ENCODE measurements around the gene ZBTB21. TPM values are rescaled to one million over a fixed set of nuclear protein-coding genes. Genes with fewer than 3 reads are reported as not detected.
"Not testable (repeated sequence)": the region's sequence is repeated elsewhere in the genome, so short reads cannot be mapped to it uniquely, and the experiment has no call there.

The ZBTB21 gene
- polyA plus RNA-seq, 1 of the 3 experiments (the other 2 are of a cell fraction) = 2.9 TPM

GRCh38 chr21:41995577-41995976 lies 14.6 kb downstream of the ZBTB21 start (continued):
- TF ChIP-seq FOSL2 (IDR thresholded peaks at IDR 0.05; ENCODE audit: borderline replicate concordance, low read depth) (no peak), EP300 (IDR thresholded peaks at IDR 0.05; ENCODE audit: borderline replicate concordance in 1 of 2, low read depth in 1 of 2, low read length in 1 of 2) (no peak), FOXM1 (IDR thresholded peaks at IDR 0.05; ENCODE audit: low read depth) (no peak), SMC3 (IDR thresholded peaks at IDR 0.05; ENCODE audit: low read depth, low read length) (no peak)

- H2AFZ ChIP-seq (ENCODE audit: low read depth); H3K79me2 ChIP-seq (ENCODE audit: insufficient read depth); DNase-seq; H3K27me3 ChIP-seq (ENCODE audit: insufficient read depth); H4K20me1 ChIP-seq (ENCODE audit: insufficient read depth); H3K9me3 ChIP-seq; POLR2A ChIA-PET; H3K4me2 ChIP-seq; H3K9me2 ChIP-seq; H3K9ac ChIP-seq; H3K4me3 ChIP-seq (ENCODE audit: low read depth in 2 of 2, low read length in 1 of 2); H3K4me1 ChIP-seq (ENCODE audit: control insufficient read depth in 1 of 2, insufficient read depth in 2 of 2, low read depth in 1 of 2, low read length in 1 of 2): not testable (repeated sequence)
- WGBS (ENCODE audit: low lambda C conversion rate) = 82% methylated on average over 5 of the region's 5 CpGs
- CTCF ChIA-PET = interaction anchor here (1.2 kb wide), 1 partner anchor 66 kb away, joined by 3 read pairs; no protein-coding TSS in a partner anchor
- H3K36me3 ChIP-seq (replicated peaks in 1 of 2; ENCODE audit: control insufficient read depth in 1 of 2, insufficient read depth in 2 of 2, low read length in 1 of 2) = peaks cover 42 to 43% of the 10 kb centered on the region in 2 experiments
- peak overlapping the region in 1 of 2 experiments; percentile 54; a peak in 1 of 4 replicates for H3K27ac ChIP-seq (ENCODE audit: low read depth in 2 of 2, low read length in 1 of 2)
- peaks cover 19% of the 10 kb centered on the region for H3F3A ChIP-seq (replicated peaks; ENCODE audit: insufficient read depth)
These were observed 15.5 kb downstream of the ZBTB21 start for GRCh38 chr21:41994613-41995012.

GRCh38 chr21:41993744-41994143 lies 16.4 kb downstream of the ZBTB21 start:
- H3F3A ChIP-seq (replicated peaks; ENCODE audit: insufficient read depth) = peaks cover 19% of the 10 kb centered on the region
- peaks cover 0 to 9% of the 10 kb centered on the region in 2 experiments; a peak in 2 of 4 replicates for H3K4me1 ChIP-seq (ENCODE audit: control insufficient read depth in 1 of 2, insufficient read depth in 2 of 2, low read depth in 1 of 2, low read length in 1 of 2)
- H3K9me2 ChIP-seq = no peaks in the 10 kb centered on the region
- POLR2A ChIA-PET = no interaction called here
- H3K4me3 ChIP-seq (ENCODE audit: low read depth in 2 of 2, low read length in 1 of 2) = no peak overlapping the region
- no peaks in the 10 kb centered on the region for H3K9me3 ChIP-seq
- H3K36me3 ChIP-seq (replicated peaks in 1 of 2; ENCODE audit: control insufficient read depth in 1 of 2, insufficient read depth in 2 of 2, low read length in 1 of 2) = peaks cover 38 to 39% of the 10 kb centered on the region in 2 experiments
- H3K27me3 ChIP-seq (ENCODE audit: insufficient read depth) = no peaks in the 10 kb centered on the region
- H3K9ac ChIP-seq = no peak overlapping the region
- CTCF ChIA-PET = interaction anchor here (1.2 kb wide), 1 partner anchor 65 kb away, joined by 3 read pairs; no protein-coding TSS in a partner anchor
- H4K20me1 ChIP-seq (ENCODE audit: insufficient read depth) = no peaks in the 10 kb centered on the region
- H2AFZ ChIP-seq (ENCODE audit: low read depth) = no peak overlapping the region
- peaks cover 3% of the 10 kb centered on the region; the same call in 1 of the 2 replicates for H3K79me2 ChIP-seq (ENCODE audit: insufficient read depth)
- peak overlapping the region; percentile 39 to 54; a peak in 3 of 4 replicates for H3K27ac ChIP-seq (ENCODE audit: low read depth in 2 of 2, low read length in 1 of 2)
- DNase-seq = no peak
- 13% methylated on average over 6 of the region's 6 CpGs for WGBS (ENCODE audit: low lambda C conversion rate)
- no peak overlapping the region; the same call in 1 of the 2 replicates for H3K4me2 ChIP-seq
- TF ChIP-seq CTCF (IDR thresholded peaks at IDR 0.05) = no peak
- TF ChIP-seq MXI1 (IDR thresholded peaks at IDR 0.05; ENCODE audit: low read depth, low read length) = no peak
- no peak for TF ChIP-seq RCOR1 (IDR thresholded peaks at IDR 0.05; ENCODE audit: low read length)
- TF ChIP-seq GABPA (IDR thresholded peaks at IDR 0.05; ENCODE audit: low read depth) = no peak
- no peak for TF ChIP-seq RAD21 (IDR thresholded peaks at IDR 0.05; ENCODE audit: low read length)
- no peak for TF ChIP-seq TAF1 (IDR thresholded peaks at IDR 0.05; ENCODE audit: borderline replicate concordance, low read depth, low read length)
- TF ChIP-seq FOXM1 (IDR thresholded peaks at IDR 0.05; ENCODE audit: low read depth) = no peak
- TF ChIP-seq EP300 (IDR thresholded peaks at IDR 0.05; ENCODE audit: borderline replicate concordance in 1 of 2, low read depth in 1 of 2, low read length in 1 of 2) = peak in 1 of 2 experiments; percentile 71; a peak in 2 of 4 replicates
- TF ChIP-seq RFX5 (IDR thresholded peaks at IDR 0.05; ENCODE audit: low read length) = no peak
- TF ChIP-seq RXRA (IDR thresholded peaks at IDR 0.05; ENCODE audit: borderline replicate concordance, low read depth) = no peak
- TF ChIP-seq USF1 (IDR thresholded peaks at IDR 0.05; ENCODE audit: borderline replicate concordance, low read depth) = no peak
- no peak for TF ChIP-seq SMC3 (IDR thresholded peaks at IDR 0.05; ENCODE audit: low read depth, low read length)
- no peak for TF ChIP-seq CHD2 (IDR thresholded peaks at IDR 0.05; ENCODE audit: low read length, partially characterized antibody)
- TF ChIP-seq ELF1 (IDR thresholded peaks at IDR 0.05) = no peak
- TF ChIP-seq USF2 (IDR thresholded peaks at IDR 0.05; ENCODE audit: borderline replicate concordance, low read depth, low read length) = no peak
- peak; percentile 94 for TF ChIP-seq TCF12 (IDR thresholded peaks at IDR 0.05)
- no peak for TF ChIP-seq NRF1 (IDR thresholded peaks at IDR 0.05; ENCODE audit: low read depth, low read length)
- TF ChIP-seq PBX3 (IDR thresholded peaks at IDR 0.05) = peak; percentile 73
- no peak for TF ChIP-seq GATA2 (CRISPR knock-in tag; IDR thresholded peaks at IDR 0.05)
- no peak for TF ChIP-seq EZH2phosphoT487 (IDR thresholded peaks at IDR 0.05; ENCODE audit: borderline replicate concordance, low read depth)
- peak; percentile 75; the same call in 1 of the 2 replicates for TF ChIP-seq TEAD4 (IDR thresholded peaks at IDR 0.05; ENCODE audit: borderline replicate concordance, insufficient read depth)
- TF ChIP-seq NFIC (IDR thresholded peaks at IDR 0.05; ENCODE audit: borderline replicate concordance) = peak; percentile 84
